ENCODE measurements around the gene KIF17.

KIF17 gene

DNA sequence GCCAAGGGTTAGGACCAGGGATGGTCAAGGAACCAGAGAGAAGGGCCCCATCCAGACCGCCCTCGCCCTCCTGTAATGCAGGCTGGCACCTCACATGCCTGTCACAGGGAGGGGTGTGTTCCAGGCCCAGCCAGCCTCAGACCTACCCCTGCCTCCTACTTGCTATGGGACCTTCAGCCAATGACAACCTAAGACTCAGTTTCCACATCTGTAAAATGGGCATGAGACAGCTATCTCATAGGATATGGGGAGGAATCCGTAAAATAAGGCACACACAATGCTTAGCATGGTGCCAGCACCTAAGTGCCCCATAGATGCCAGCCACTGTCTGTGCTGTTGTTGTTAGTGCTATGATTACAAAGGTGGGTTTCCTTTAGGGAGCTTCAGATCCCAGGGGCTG is 7.9 kb downstream of the KIF17 start:
- no peak for DNase-seq

DNA sequence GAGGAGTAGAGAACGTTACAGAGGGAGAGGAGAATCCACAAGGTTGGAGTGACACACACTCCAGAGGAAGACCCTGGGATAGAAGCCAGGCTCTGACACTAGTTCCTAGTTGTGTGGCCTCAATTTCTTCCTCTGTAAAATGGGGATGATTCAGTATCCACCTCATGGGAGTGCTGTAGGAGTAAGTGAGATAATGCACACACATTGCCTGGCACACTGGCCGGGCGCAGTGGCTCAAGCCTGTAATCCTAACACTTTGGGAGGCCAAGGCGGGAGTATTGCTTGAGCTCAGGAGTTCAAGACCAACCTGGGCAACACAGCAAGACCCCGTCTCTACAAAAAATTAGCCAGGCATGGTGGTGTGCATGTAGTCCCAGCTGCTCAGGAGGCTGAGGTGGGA is 8.9 kb downstream of the KIF17 start:
- DNase-seq: no peak

DNA sequence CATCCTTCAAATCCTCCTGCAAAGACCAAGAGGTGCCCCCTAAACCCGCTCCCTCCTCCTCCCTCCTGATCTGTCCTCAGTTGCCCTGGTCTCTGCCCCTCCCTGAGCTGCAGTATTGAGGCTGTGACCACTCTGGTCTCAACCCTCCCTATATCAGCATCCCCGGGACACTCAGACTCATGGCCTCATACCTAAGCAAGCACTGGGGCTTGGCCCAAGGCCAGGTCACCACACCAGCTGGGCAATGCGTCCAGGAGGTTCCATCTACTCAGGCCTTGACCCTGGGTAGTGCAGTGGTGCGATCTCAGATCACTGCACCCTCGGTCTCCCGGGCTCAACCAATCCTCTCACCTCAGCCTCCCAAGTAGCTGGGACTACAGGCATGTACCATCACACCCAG is 9.8 kb downstream of the KIF17 start:
- no peak for DNase-seq

DNA sequence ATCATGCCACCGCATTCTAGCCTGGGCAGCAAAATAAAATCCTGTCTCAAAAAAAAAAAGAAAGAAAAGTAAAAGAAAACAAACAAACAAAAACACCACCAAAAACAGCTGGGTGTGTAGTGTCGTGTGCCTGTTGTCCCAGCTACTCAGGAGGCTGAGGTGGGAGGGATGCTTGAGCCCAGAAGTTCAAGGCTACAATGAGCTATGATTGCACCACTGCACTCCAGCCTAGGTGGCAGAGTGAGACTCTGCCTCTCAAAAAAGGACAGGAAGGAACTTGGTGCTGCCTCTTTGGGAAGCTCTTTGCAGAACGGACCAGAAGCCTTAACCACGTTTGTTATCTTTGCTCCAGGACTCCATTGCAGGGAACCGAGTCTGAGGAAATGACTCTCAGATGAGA is 11.0 kb downstream of the KIF17 start:
- DNase-seq: no peak

DNA sequence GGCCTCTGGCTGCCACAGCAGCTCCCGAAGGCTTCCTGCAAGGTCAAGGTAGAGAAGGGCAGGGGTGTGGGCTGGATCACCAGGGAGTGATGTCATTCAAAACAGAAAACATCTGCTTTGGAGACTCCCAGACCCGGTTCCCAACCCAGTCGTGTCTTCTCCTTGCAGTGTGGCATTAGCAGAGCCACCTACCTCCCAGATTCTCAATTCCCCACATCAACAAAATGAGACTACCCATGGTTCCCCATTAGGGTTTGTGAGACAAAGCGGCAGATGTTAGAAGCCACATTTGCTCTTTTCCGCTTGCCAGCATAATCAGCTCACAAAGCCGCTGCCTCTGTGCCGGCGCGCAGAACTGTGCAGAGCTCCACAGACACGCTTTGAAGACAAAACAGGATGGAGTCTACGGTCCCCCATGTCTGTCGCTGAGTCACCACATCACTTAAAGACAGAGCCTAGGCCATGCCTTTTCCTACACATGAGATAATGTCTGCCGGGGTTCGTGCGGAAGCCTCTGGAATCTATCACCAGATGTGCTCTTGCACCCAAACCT is 12.5 kb downstream of the KIF17 start:
- DNase-seq: peak; percentile 61

DNA sequence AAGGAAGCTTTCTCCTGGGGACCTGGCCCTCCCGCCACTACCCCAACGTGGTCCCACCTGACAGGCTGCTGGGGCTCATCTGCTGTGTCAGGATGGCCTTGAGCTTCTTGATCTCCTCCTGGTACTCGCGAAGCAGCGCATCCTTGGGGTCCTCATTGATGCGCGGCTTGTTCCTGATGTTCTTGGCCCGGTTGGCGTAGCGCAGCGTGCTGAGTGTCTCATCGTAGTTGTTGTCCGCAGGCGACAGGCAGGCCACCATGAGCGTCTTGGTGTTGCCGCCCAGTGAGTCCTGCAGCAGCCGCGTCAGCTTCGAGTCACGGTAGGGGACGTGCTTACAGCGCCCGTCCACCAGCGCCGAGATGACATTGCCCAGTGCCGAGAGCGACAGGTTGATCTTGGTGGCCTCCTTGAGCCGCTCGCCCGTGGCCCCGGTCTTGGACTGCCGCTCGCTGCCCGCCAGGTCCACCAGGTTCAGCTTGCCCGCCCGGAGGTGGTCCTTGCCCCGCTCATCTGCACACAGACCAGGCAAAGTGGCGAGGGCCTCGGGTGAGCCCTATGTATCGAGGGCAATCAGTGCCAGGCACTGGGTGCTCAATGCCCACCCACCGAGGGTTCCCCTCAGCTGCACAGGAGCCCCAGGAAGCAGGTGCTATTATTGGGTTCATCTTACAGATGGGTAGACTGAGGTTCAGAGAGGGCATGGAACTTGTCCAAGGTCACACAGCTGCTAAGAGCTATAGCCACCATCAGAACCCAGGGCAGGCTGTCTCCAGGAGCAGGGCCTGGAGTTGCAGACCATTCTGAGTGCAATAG is 13.2 kb downstream of the KIF17 start:
- no peak for DNase-seq

DNA sequence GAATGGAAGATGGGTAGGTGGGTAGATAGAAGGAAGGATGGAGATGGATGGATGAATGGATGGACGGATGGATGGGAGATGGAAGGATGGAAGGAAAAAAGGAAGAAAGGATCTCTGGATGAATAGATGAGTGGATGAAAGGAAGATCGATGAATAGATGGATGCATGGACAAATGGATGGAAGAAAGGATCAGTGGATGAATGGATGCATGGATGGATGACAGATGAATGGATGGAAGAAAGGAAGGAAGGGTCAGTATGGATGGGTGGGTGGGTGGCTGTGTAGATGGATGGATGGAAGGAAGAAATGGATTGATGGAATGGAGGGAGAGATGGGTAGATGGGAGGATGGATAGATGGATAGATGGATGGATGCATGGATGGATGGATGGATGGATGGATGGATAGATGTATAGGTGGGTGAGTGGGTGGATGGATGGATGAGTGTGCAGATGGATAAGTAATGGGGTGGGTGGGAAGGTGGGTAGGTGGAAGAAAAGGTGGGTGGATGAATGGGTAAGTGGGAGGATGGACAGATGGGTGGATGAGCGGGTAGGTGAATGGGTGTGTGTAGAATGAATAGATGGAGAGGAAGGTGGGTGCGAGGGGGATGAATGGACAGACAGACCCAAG is 14.6 kb downstream of the KIF17 start:
- DNase-seq: no peak

DNA sequence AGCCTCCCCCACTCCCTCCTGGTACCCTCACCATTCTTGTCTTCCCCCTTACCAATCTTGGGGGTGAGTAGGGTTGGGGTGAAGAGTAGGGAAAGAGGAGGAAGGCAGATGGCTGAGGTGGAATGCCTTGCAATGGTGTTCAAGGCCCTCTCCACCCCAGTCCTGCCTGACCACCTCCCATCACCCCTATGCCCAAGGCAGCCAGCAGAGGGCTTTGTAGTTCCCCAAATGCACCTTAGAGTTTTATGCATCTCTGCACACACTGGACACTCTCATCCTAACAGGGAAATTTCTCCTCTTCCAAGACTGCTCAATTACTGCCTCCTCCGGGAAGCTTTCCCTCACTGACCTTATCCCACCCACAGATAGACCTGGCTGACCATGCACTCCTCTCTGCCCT is 15.4 kb downstream of the KIF17 start:
- DNase-seq: no peak

DNA sequence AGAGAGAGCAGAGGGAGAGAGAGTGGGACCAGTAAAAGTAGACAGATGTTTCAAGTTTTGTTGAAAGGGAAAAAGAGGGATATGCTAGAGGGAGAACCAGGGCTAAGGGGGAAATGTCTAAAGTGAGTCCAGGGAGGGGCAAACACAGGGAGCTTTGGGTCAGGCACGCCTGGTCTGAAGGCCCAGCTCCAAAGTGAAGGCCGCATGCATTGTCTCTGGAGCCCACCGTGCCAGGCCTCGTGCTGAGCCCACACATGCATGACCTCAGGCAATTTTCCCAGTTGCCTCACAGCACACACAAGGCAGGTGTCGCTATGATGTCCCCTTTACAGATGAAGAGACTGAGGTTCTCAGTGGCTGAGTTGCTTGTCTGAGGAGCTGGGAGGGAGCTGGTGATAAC is 16.0 kb downstream of the KIF17 start:
- DNase-seq: no peak

DNA sequence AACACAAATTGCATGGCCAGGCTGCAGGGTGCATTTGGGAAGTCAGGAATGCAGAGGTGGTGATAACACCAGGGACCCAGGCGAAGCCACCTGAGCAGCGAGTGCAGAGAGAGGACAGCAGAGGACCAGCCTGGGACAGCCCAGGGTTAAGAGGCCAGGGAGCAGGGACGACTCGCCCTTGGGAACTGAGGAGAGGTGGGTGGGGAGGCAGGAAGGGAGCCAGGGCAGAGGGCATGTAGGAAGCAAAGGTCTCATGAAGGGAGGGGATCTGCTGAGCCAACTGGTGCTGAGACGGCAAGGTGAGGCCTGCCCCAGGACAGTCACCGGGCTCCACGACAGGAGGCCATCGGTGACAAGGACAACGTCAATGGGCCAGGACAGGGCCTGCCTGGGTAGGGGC is 16.4 kb downstream of the KIF17 start:
- no peak for DNase-seq

DNA sequence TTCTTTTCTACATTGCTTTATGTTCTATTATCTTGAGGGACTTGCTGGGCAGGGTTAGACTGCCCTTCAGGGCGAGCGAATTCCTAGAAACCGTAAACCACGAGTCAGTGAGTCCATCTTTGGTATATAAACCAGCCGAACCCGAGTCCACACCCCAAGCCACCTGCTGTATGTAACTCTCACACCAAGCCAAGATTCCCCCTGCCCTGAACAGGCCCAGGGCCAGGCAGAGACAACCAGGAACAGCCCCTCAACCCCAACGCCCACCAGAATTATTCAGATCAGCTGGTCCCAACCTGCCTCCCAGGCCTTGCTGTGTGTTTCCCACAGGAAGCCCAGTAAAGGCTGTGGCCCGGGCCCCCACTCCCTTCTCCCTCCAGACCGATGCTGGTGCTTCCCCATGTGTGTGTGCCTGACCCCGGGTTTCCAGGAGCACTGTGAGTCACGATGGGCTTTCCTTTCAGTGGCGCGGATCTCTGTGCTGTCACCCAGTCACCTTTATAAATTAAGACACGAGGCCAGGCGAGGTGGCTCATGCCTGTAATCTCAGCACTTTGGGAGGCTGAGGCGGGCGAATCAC is 17.1 kb downstream of the KIF17 start:
- no peak for DNase-seq

DNA sequence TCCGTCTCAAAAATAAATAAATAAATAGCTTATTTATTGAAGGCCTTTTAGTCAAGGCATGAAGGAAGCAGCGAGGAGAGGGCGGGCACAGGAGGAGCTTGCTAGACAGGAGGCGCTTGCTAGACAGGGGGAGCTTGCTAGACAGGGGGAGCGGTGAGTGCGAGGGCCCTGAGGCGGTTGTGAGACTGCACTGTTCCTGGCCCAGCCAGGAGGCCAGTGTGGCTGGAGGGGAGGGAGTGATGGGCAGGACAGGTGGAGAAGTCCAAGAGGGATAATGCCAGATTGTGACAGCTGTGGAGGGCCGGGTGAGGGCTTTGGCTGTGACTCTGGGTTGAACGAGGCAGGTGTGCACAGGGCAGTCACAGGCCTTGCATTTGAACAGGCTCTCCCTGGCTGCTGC is 18.2 kb downstream of the KIF17 start:
- no peak for DNase-seq

DNA sequence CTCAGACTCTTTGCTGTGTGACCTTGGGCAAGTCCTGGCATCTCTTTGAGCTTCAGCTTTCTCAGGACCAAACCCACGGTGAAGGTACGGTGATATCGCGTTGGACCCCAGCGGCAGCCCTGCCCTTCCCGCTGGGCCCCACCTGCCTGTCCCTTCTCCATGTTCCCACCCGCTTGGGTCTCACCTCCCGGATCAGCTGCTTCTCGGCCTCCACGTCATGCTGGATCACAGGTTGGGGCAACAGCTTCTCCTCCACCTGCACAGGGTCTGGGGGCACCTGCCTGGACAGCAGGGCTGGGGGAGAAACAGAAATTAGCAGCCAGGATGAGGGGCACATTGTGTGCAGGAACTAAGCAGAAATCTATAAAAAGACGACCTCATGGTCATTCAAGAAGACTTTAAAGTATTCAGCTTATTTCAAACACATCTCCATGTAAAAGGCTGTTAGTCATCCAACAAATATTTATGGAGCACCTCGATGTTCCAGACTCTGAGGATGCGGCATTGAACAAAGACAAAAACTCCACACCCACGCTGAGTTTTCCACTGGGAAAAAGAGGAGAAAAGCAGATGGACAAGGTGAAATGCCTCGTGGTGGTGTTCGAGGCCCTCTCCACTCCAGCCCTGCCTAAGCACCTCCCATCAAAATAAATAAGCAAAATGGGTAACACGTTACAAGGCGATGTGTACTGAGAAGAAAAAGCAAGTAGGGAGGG is 19.5 kb downstream of the KIF17 start:
- no peak for DNase-seq

DNA sequence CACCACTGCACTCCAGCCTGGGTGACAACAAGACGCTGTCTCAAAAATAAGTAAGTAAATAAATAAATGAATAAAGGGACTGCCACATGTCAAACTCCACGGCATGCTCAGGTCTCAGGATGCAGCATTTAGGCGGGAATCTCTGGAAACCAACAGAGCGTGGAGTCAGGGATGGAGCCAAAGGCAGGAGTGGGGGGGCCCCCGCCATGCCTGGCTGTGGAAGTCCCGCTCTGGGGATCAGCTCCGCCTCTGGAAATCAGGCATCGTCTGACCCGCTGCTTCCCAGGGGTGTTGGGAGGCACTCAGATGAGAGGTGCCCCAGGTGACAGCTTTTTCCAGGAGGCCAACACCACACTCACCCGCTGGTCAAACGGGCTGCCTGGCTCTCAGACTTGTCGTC is 20.2 kb downstream of the KIF17 start:
- DNase-seq: no peak

DNA sequence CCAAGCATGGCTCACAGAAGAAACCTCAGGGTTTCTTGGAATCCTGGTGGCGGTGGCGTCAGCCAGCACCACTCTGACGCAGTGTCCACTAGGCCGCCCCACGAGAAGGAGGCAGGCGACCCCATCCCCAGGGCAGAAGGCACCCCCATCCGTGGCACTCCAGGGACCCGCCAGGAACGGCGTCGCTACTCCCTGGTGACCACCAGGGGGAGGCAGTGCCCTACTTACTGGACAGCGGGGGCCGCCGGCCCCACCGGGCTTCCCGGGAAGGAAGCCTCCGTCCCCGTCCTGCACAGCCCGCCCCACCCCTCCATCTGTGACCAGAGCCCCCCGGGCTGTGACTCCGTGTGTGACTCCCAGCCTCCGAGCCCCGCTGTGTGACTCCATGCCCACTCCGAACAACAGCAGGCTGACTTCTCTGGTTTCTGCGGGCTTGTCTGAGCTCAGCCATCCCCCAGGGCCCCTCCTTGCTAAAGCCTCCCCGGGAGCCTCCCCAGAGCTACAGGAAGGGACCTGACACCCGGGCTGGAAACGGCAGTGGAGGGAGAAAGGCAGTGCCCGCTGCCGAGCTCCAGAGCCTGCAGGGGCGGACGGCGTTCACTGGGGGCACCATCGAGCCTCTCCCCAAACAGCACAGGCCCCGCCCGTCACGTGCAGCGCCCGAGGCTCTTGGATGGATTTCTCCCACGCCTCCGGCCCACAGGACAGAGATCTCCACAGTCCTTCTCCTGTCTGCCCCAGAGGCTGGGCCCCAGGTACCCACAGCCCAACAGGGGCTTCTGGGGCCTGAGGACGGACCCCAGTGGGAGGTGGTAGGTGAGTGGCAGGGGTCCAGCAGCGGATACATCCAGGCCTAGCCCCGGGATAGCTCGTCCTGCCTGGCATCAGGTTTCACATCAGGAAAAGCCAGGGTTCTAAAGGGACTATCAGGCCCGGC is 21.1 kb downstream of the KIF17 start:
- peak; percentile 85 for DNase-seq

DNA sequence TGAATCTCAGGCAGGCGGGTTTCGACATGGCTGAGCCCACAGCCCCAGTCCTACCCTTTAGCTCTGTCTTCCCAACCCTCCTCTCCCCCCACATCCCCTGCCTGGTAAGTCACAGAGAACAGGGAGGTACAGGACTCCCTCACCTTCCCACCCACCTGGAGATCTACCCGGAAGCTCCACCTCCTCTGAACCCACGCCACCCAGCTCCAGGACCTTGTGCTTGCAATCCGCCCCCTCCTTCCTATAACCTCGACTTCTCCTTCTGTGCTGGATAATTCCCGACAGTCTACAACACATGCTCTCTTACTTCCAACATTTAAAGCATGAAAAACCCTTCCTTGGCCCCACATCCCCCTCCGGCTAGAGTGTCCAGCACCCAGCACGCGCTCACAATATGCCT is 22.3 kb downstream of the KIF17 start:
- DNase-seq: no peak

DNA sequence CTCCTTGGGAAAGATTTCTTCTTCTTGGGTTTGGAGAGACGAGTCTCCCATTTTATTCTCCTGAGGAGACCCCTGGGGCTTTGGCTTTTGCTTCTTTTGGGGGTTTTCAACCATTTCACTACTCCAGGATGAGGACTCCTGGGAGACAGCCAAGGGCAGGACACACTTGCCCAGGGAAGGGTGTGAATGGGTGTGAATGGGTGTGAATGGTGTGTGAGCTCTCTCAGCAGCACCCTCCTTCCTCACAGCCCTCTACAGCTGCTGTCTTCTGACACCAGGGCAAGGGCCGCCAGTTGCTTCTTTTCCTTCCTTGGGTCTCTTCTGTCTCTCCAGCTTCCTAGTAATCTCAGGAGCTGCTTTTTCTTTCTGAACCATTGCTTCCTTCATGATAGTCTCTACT is 24.2 kb downstream of the KIF17 start:
- DNase-seq: no peak

DNA sequence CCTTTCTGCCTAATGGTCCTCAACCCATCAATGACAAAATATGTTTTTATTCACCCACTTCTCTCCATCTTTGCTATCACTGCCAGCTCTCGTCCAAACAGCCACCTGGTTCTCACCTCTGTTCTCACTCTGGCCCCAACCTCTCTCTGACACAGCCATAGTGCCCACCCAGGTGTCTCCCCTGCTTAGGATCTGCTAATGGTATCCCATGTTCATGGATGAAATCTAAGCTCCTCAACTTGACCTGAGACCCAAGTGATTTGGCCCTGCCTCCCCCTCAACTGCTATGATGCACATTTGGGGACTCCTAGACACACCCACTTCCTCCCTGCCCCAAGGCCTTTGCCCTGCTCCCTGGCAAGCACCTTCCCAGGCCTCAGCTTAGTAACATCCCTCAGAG is 25.9 kb downstream of the KIF17 start:
- DNase-seq: no peak

DNA sequence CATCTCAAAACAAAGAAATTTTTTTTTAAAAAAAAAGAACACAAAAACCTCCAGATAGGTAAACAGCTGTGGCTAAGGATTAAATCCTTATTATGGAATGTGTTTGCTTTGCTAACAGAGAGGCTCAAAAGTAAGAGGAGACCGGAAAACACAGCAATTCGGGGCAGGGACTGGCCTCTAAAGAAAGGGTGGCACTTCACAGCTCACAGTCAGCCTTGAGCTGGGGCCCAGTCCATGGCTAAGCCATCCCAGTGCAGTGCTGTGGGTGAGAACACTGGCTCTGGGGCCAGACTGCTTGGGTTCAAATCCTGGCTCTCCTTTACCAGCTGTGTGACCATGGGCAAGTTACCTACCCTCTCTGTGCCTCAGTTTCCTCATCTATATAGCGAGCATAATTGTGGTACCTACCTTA is 28.2 kb downstream of the KIF17 start:
- no peak for DNase-seq

DNA sequence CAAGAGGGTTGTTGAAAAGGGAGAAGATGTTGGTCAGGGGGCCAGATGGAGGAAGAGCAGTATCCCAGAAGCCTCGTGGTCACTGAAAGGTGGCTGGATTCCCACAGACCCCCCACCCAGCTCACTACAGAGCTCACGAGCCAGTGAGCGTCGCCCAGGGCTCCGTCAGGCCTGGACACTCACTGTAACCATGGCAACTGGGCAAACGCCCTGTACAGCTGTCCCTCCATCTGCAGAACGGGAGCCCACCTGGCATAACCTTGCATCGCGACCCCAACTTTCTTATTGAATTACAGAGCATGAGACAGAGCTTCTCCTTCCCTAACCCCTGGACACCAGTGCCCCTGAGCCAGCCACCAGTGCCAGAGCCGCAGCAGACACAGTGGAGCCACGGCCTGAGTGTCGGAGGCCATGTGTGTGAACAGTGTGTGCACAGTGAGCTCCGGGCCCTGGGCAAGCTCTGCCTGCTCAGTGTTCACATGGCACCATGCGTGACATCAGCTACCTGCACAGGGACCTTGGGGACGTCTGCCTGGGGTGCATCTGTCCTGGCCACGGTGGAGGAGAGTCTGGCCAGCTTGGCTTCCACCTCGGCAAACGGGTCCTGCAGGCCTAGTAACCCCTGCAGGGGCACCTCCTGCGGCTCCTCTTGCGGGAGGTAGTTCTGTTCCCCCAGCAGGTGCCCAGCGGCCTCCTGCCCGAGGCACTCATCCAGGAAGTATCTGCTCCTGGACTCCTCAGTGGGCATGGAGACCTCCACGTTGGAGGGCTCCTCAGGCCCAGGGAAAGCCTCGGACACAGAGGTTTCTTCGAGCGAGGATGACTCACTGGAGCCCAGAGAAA is 30.7 kb downstream of the KIF17 start:
- DNase-seq: no peak

DNA sequence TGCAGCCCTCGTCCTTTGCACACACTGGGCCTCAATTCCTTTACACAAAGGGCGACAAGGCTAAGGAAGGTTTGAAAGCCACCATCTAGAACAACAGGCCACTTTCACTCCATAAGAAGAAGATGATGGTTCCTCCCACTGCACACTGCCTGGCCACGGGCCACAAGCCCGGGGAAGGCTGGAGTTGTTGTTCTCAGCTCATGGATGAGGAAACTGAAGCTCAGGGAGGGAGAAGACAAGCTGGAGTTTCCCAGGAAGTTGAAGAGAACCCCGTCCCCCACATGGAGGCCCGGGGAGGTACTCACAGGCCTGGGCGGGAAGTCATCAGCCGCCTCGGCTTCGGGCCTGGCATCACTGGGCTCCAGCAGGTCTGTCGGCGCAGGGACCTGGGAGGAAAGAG is 32.1 kb downstream of the KIF17 start:
- DNase-seq: no peak

Data from NCI-H1694 (cell line).